ENCODE data around the gene RGS6.

DNA sequence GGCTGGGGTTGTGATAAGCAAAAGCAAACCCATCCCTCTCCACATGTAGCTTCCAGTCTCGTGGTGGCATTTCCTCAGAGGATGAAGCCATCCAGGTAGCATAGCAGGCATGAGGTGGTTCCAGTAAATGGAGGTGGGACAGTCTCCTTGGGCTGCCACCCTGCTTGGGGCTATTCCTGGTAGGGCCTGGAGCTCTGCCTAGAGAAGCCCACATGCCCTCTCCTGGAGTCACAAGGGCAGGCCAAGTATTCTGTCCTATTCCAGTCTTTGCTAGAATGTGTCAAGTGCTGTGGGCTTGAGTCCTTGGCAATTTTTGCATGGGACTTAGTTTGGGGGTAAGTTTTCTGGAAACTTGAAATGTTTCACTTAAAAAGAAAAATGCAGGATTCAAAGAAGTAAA is 491.7 kb downstream of the RGS6 start:
- TF ChIP-seq, protein P1, sequence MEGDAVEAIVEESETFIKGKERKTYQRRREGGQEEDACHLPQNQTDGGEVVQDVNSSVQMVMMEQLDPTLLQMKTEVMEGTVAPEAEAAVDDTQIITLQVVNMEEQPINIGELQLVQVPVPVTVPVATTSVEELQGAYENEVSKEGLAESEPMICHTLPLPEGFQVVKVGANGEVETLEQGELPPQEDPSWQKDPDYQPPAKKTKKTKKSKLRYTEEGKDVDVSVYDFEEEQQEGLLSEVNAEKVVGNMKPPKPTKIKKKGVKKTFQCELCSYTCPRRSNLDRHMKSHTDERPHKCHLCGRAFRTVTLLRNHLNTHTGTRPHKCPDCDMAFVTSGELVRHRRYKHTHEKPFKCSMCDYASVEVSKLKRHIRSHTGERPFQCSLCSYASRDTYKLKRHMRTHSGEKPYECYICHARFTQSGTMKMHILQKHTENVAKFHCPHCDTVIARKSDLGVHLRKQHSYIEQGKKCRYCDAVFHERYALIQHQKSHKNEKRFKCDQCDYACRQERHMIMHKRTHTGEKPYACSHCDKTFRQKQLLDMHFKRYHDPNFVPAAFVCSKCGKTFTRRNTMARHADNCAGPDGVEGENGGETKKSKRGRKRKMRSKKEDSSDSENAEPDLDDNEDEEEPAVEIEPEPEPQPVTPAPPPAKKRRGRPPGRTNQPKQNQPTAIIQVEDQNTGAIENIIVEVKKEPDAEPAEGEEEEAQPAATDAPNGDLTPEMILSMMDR (IDR thresholded peaks at IDR 0.05) = no peak
- TF ChIP-seq EP300 (IDR thresholded peaks at IDR 0.05) = no peak
